B cell (primary cell): ENCODE data around the gene TTC27. TPM values are rescaled to one million over a fixed set of nuclear protein-coding genes. Genes with fewer than 3 reads are reported as not detected.

ENCODE experiments used
- ATAC-seq: fragments of 200-7000 bp; cut with Tn5 transposase; one replicate; pipeline ENCODE4 v1.10.0; 2021; ENCODE audit warnings: low read depth, mild to moderate bottlenecking, moderate number of reproducible peaks, moderate library complexity
- CTCF ChIA-PET: fragments of 350-600 bp; sonication (Branson Sonifier 250); formaldehyde crosslinking; loops from one replicate; lab custom pipeline; 2021; ENCODE audit warnings: antibody characterized with exemption, inconsistent platforms; lab: Charles Lee
- POLR2A ChIA-PET: fragments of 350-600 bp; sonication (Branson Sonifier 250); formaldehyde crosslinking; loops from one replicate; lab custom pipeline; 2021; ENCODE audit warnings: antibody characterized with exemption; lab: Charles Lee
- DNase-seq: peaks from one replicate; pipeline ENCODE4 v3.0.0; 2013
- H2AFZ ChIP-seq: 2 replicates; pipeline ENCODE4 v1.6.1; 2012; ENCODE audit warnings: mild to moderate bottlenecking, low read depth, low read length; ENCODE audit not compliant: insufficient read depth, poor library complexity, severe bottlenecking
- H3K27ac ChIP-seq, 2 donors: 1 replicate in 1 of 2; 2 replicates in 1 of 2; pipeline ENCODE4 v1.5.1; 2012 to 2013; ENCODE audit warnings: low read length in 2 of 2, mild to moderate bottlenecking in 2 of 2, moderate library complexity in 1 of 2
- H3K27me3 ChIP-seq, 4 experiments: fragments of 200-600 bp in 1 of 4; sonication (generic) in 1 of 4; replicated peaks in 1 of 4; 1 replicate in 2 of 4; 2 replicates in 2 of 4; pipeline versions ENCODE4 v1.6.1 to v1.7.0; 2013 to 2016; ENCODE audit warnings: low read length in 3 of 4, mild to moderate bottlenecking in 2 of 4, mixed read lengths in 1 of 4, moderate library complexity in 1 of 4; ENCODE audit not compliant: insufficient read depth in 4 of 4, control insufficient read depth in 3 of 4; ENCODE audit errors: control extremely low read depth in 1 of 4
- H3K36me3 ChIP-seq, 2 experiments: replicated peaks in 1 of 2; 1 replicate in 1 of 2; 2 replicates in 1 of 2; pipeline versions ENCODE4 v1.6.1 to v1.7.1; 2013; ENCODE audit warnings: low read length in 1 of 2; ENCODE audit not compliant: insufficient read depth in 2 of 2, control insufficient read depth in 1 of 2; ENCODE audit errors: control extremely low read depth in 1 of 2, extremely low read depth in 1 of 2
- H3K4me1 ChIP-seq, 2 donors: fragments of 200-600 bp in 1 of 2; sonication (generic) in 1 of 2; 1 replicate in 1 of 2; 2 replicates in 1 of 2; pipeline versions ENCODE4 v1.5.1 to v1.6.1; 2013 to 2017; ENCODE audit warnings: low read length in 2 of 2; ENCODE audit not compliant: control insufficient read depth in 2 of 2, insufficient read depth in 2 of 2
- H3K4me2 ChIP-seq: replicated peaks from 2 replicates; pipeline ENCODE3; 2012; ENCODE audit warnings: mild to moderate bottlenecking, low read depth, low read length; ENCODE audit not compliant: poor library complexity, severe bottlenecking
- H3K4me3 ChIP-seq, 5 experiments: fragments of 200-600 bp in 1 of 5; sonication (generic) in 1 of 5; 1 replicate in 3 of 5; 2 replicates in 2 of 5; pipeline versions ENCODE4 v1.5.1 to v1.7.0; 2011 to 2016; ENCODE audit warnings: low read length in 4 of 5, mild to moderate bottlenecking in 4 of 5, low read depth in 2 of 5, control low read depth in 1 of 5, moderate library complexity in 1 of 5; ENCODE audit not compliant: insufficient read depth in 1 of 5; ENCODE audit errors: control extremely low read depth in 1 of 5, extremely low read depth in 1 of 5
- H3K79me2 ChIP-seq: fragments of 200-600 bp; sonication (generic); one replicate; pipeline ENCODE4 v1.6.0; 2016; ENCODE audit warnings: low read length; ENCODE audit not compliant: control insufficient read depth, insufficient read depth
- H3K9ac ChIP-seq: fragments of 200-600 bp; sonication (generic); 2 replicates; pipeline ENCODE4 v1.6.1; 2017; ENCODE audit warnings: mild to moderate bottlenecking, low read length, moderate library complexity
- H3K9me3 ChIP-seq, 3 donors: one replicate each; pipeline versions ENCODE4 v1.6.1 to v1.7.1; 2013; ENCODE audit warnings: low read length in 2 of 3; ENCODE audit not compliant: control insufficient read depth in 2 of 3, insufficient read depth in 1 of 3; ENCODE audit errors: control extremely low read depth in 1 of 3
- H4K20me1 ChIP-seq: 2 replicates; pipeline ENCODE4 v1.6.0; 2012; ENCODE audit warnings: mild to moderate bottlenecking, low read length; ENCODE audit not compliant: insufficient read depth, control insufficient read depth, poor library complexity, severe bottlenecking
- H3K27ac Mint-ChIP-seq: one replicate; pipeline ENCODE4 v1.8.0; 2021; ENCODE audit warnings: mixed read lengths
- H3K27me3 Mint-ChIP-seq: one replicate; pipeline ENCODE4 v1.8.0; 2021; ENCODE audit warnings: mixed read lengths
- H3K4me1 Mint-ChIP-seq: one replicate; pipeline ENCODE4 v1.8.0; 2021; ENCODE audit warnings: mixed read lengths
- H3K4me3 Mint-ChIP-seq: one replicate; pipeline ENCODE4 v1.8.0; 2021; ENCODE audit warnings: mixed read lengths
- H3K9me3 Mint-ChIP-seq: one replicate; pipeline ENCODE4 v1.8.0; 2022; ENCODE audit warnings: mixed read lengths; ENCODE audit not compliant: insufficient read depth
- EZH2 ChIP-seq: IDR thresholded peaks from 2 replicates; pipeline ENCODE4 v1.6.1; 2012; ENCODE audit warnings: borderline replicate concordance, low read depth, mild to moderate bottlenecking, moderate library complexity, low read length; ENCODE audit not compliant: insufficient read depth, poor library complexity, severe bottlenecking
- WGBS: methylation state at CpG from one replicate; pipeline ENCODE4 v1.1.5; 2013; ENCODE audit warnings: missing lambda C conversion rate; ENCODE audit not compliant: insufficient coverage; 5-methylcytosine and 5-hydroxymethylcytosine counted together
- intact Hi-C: fragments of 100-400 bp; cut with micrococcal nuclease; formaldehyde crosslinking; loops from one replicate; pipeline ENCODE4 v1.10.0; 2022
- polyA plus RNA-seq: library from polyadenylated mRNA; depleted of rRNA; stranded (reverse); fragments of >200 nt; gene quantifications from 2 replicates; pipeline ENCODE4 v1.2.3, GENCODE V29; 2012
- total RNA-seq, 2 donors: library from RNA; stranded (reverse); fragments of 120-200 nt in 1 of 2; gene quantifications; 1 replicate in 1 of 2; 2 replicates in 1 of 2; pipeline versions ENCODE4 v1.2.3 to v1.2.4, GENCODE V29; 2013 to 2022
- TF ChIP-seq, protein P1 (sequence below): fragments of 200-600 bp; IDR thresholded peaks from one replicate; pipeline ENCODE4 v1.8.0; 2022; ENCODE audit warnings: antibody characterized with exemption, mild to moderate bottlenecking

The TTC27 gene
- total and polyA plus RNA-seq, 2 donors (not counting 1 experiment from before 2014, with no cell fraction given): 22.7 to 28.5 TPM

DNA sequence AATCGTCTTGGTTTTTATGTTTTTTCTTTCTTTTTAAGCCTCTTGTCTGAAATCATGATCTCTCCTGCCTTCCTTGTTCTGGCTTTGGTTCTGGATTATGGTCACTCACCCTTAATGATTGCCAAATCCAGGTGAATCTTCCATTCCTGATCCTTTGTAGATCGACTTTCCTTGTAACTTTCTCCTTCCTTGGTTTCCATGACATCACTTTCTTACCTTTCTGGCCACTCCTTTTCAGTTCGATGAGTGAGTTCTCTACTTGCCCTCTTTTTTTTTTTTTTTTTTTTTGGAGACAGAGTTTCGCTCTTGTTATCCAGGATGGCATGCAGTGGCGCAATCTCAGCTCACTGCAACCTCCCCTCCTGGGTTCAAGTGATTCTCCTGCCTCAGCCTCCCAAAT, 179.8 kb downstream of the TTC27 start:
- Mint-ChIP-seq H3K4me3 (no peak overlapping the region), H3K9me3 (no peaks in the 10 kb centered on the region), H3K27me3 (no peaks in the 10 kb centered on the region), H3K4me1 (no peaks in the 10 kb centered on the region), H3K27ac (no peak overlapping the region)
- TF ChIP-seq, protein P1, sequence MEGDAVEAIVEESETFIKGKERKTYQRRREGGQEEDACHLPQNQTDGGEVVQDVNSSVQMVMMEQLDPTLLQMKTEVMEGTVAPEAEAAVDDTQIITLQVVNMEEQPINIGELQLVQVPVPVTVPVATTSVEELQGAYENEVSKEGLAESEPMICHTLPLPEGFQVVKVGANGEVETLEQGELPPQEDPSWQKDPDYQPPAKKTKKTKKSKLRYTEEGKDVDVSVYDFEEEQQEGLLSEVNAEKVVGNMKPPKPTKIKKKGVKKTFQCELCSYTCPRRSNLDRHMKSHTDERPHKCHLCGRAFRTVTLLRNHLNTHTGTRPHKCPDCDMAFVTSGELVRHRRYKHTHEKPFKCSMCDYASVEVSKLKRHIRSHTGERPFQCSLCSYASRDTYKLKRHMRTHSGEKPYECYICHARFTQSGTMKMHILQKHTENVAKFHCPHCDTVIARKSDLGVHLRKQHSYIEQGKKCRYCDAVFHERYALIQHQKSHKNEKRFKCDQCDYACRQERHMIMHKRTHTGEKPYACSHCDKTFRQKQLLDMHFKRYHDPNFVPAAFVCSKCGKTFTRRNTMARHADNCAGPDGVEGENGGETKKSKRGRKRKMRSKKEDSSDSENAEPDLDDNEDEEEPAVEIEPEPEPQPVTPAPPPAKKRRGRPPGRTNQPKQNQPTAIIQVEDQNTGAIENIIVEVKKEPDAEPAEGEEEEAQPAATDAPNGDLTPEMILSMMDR: no peak
- TF ChIP-seq EZH2: no peak
- CTCF ChIA-PET: no interaction called here
- no peak overlapping the region for H3K4me3 ChIP-seq
- DNase-seq (no peak), ATAC-seq (no peak)
- WGBS: no CpG with 5 or more reads among the region's 5 CpGs
- POLR2A ChIA-PET: no interaction called here
- H3K36me3 ChIP-seq: peaks cover 0 to 17% of the 10 kb centered on the region in 2 experiments
- no peak overlapping the region for H3K4me2 ChIP-seq
- H3K9me3 ChIP-seq: no peaks in the 10 kb centered on the region
- H3K27ac ChIP-seq: no peak overlapping the region
- no peaks in the 10 kb centered on the region for H3K4me1 ChIP-seq
- no peak overlapping the region for H3K9ac ChIP-seq
- no peak overlapping the region for H2AFZ ChIP-seq
- no peaks in the 10 kb centered on the region for H4K20me1 ChIP-seq
- intact Hi-C loops: no loop called here
- H3K27me3 ChIP-seq: no peaks in the 10 kb centered on the region
- H3K79me2 ChIP-seq: no peaks in the 10 kb centered on the region

DNA sequence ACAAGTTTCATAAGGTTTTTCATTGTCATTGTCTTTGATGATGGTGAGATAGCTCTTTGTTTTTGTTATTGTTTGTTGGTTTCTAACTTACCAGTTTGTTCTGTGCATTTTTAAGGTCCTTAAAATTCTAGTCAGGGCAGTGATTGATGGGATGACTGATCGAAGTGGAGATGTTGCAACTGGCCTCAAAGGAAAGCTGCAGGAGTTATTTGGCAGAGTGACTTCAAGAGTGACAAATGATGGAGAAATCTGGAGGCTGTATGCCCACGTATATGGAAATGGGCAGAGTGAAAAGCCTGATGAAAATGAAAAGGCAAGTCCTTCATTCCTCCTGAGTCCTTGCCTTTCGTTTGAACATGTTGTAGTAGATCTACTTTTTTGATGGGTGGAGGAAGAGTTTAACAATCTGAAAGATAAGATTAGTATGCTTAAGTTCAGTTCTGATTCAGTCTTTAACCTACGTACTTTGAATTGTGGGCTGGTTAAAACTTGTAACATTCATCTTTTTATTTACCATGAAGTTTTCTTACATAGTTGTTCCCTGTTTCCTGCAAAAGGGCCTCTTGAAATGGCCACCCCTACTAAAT, 183.2 kb downstream of the TTC27 start:
- ATAC-seq: no peak
- H4K20me1 ChIP-seq: no peaks in the 10 kb centered on the region
- no peak overlapping the region for H3K9ac ChIP-seq
- no peaks in the 10 kb centered on the region for H3K79me2 ChIP-seq
- intact Hi-C loops: no loop called here
- no peak overlapping the region for H3K4me2 ChIP-seq
- no peaks in the 10 kb centered on the region for H3K4me1 ChIP-seq
- H3K27me3 Mint-ChIP-seq: no peaks in the 10 kb centered on the region
- H3K27me3 ChIP-seq: no peaks in the 10 kb centered on the region
- no peak overlapping the region for H3K4me3 Mint-ChIP-seq
- no peak overlapping the region for H2AFZ ChIP-seq
- no peaks in the 10 kb centered on the region for H3K4me1 Mint-ChIP-seq
- no peak for DNase-seq
- WGBS: 95% methylated on average over 2 of the region's 4 CpGs
- no peak overlapping the region for H3K27ac ChIP-seq
- peaks cover 0 to 16% of the 10 kb centered on the region in 2 experiments for H3K36me3 ChIP-seq
- no peak overlapping the region for H3K27ac Mint-ChIP-seq
- TF ChIP-seq EZH2: no peak
- TF ChIP-seq, protein P1: no peak
- H3K9me3 Mint-ChIP-seq: no peaks in the 10 kb centered on the region
- POLR2A ChIA-PET: no interaction called here
- CTCF ChIA-PET: no interaction called here
- H3K4me3 ChIP-seq: no peak overlapping the region
- no peaks in the 10 kb centered on the region for H3K9me3 ChIP-seq
